Measurements from ENCODE around the gene ELAVL3.
"Not testable (repeated sequence)": the region's sequence is repeated elsewhere in the genome, so short reads cannot be mapped to it uniquely, and the experiment has no call there.

Gene ELAVL3

GRCh38 chr19:11486661-11487503 is 6.0 kb upstream of the ELAVL3 start:
- no peak for DNase-seq

GRCh38 chr19:11485245-11485837 is 4.5 kb upstream of the ELAVL3 start:
- no peak for DNase-seq

GRCh38 chr19:11483366-11484111 is 2.7 kb upstream of the ELAVL3 start:
- DNase-seq = no peak

- peak; percentile 88 to 92 for DNase-seq
Measured at GRCh38 chr19:11482384-11483050, 1.7 kb upstream of the ELAVL3 start.

- peak; percentile 88 to 90 for DNase-seq
Measured at GRCh38 chr19:11481534-11482383, 913 bp upstream of the ELAVL3 start.

- DNase-seq = no peak
Measured at GRCh38 chr19:11479898-11480714, 740 bp downstream of the ELAVL3 start.

GRCh38 chr19:11479090-11479897 is 1.6 kb downstream of the ELAVL3 start:
- DNase-seq = peak; percentile 57 to 70

GRCh38 chr19:11478167-11479089 is 2.4 kb downstream of the ELAVL3 start:
- no peak for DNase-seq

- no peak for DNase-seq
Measured at GRCh38 chr19:11475861-11476260, 5.0 kb downstream of the ELAVL3 start.

- DNase-seq = not testable (repeated sequence)
Measured at GRCh38 chr19:11475343-11475742, 5.5 kb downstream of the ELAVL3 start.

GRCh38 chr19:11473725-11474124 is 7.1 kb downstream of the ELAVL3 start:
- DNase-seq = no peak

- not testable (repeated sequence) for DNase-seq
Measured at GRCh38 chr19:11468266-11468845, 12.5 kb downstream of the ELAVL3 start.

- DNase-seq = no peak
Measured at GRCh38 chr19:11465600-11465999, 15.2 kb downstream of the ELAVL3 start.

- DNase-seq = no peak
Measured at GRCh38 chr19:11464333-11465265, 16.2 kb downstream of the ELAVL3 start.

- no peak for DNase-seq
Measured at GRCh38 chr19:11463391-11463790, 17.5 kb downstream of the ELAVL3 start.

- DNase-seq = no peak
Measured at GRCh38 chr19:11461453-11461852, 19.4 kb downstream of the ELAVL3 start.

GRCh38 chr19:11460207-11460606 is 20.6 kb downstream of the ELAVL3 start:
- DNase-seq = peak; percentile 39 to 49

- not testable (repeated sequence) for DNase-seq
Measured at GRCh38 chr19:11458912-11459311, 21.9 kb downstream of the ELAVL3 start.

Data from activated T-cell treated with anti-CD3 and anti-CD28 coated beads, Interleukin-2, amount 50 U/mL, for 48 hours (primary cell).